GM23338 (cell line): ENCODE data around the gene PCDHB10.

Experiments used
- CTCF ChIP-seq, 2 experiments: fragments of 200-600 bp in 1 of 2; sonication (generic) in 1 of 2; conservative IDR thresholded peaks; 2 replicates each; pipeline versions ENCODE4 v1.5.1 to v1.6.1; 2016 to 2017; ENCODE audit warnings: antibody characterized with exemption in 2 of 2, low read depth in 2 of 2, mild to moderate bottlenecking in 2 of 2, moderate library complexity in 1 of 2
- EZH2 ChIP-seq: fragments of 200-600 bp; sonication (generic); IDR thresholded peaks from one replicate; pipeline ENCODE4 v1.8.0; 2017; ENCODE audit warnings: antibody characterized with exemption, mild to moderate bottlenecking, low read depth; ENCODE audit not compliant: unreplicated experiment
- TF ChIP-seq, protein P1 (sequence below): IDR thresholded peaks from 2 replicates; pipeline ENCODE4 v1.6.1; 2016; ENCODE audit warnings: antibody characterized with exemption

DNA sequence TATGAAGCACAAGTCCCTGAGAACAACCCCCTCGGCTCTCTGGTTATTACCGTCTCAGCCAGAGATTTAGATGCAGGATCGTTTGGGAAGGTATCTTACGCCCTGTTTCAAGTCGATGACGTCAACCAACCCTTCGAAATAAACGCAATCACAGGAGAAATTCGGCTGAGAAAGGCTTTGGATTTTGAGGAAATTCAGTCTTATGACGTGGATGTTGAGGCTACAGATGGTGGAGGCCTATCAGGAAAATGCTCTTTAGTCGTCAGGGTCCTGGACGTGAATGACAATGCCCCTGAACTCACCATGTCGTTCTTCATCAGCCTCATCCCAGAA lies 41.2 kb upstream of the PCDHB10 start:
- TF ChIP-seq EZH2 = no peak
- TF ChIP-seq, protein P1, sequence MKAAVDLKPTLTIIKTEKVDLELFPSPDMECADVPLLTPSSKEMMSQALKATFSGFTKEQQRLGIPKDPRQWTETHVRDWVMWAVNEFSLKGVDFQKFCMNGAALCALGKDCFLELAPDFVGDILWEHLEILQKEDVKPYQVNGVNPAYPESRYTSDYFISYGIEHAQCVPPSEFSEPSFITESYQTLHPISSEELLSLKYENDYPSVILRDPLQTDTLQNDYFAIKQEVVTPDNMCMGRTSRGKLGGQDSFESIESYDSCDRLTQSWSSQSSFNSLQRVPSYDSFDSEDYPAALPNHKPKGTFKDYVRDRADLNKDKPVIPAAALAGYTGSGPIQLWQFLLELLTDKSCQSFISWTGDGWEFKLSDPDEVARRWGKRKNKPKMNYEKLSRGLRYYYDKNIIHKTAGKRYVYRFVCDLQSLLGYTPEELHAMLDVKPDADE = no peak
- no peak for TF ChIP-seq CTCF (conservative IDR thresholded peaks at IDR 0.05; ENCODE audit: low read depth in 2 of 2)
